GM21825 (cell line): Measurements from ENCODE around the gene INSM1.

Experiments
- ATAC-seq: cut with Tn5 transposase; IDR thresholded peaks from one replicate; pipeline ENCODE4 v1.9.1; 2021; ENCODE audit warnings: mild to moderate bottlenecking, moderate library complexity; ENCODE audit not compliant: unreplicated experiment

Gene INSM1

DNA sequence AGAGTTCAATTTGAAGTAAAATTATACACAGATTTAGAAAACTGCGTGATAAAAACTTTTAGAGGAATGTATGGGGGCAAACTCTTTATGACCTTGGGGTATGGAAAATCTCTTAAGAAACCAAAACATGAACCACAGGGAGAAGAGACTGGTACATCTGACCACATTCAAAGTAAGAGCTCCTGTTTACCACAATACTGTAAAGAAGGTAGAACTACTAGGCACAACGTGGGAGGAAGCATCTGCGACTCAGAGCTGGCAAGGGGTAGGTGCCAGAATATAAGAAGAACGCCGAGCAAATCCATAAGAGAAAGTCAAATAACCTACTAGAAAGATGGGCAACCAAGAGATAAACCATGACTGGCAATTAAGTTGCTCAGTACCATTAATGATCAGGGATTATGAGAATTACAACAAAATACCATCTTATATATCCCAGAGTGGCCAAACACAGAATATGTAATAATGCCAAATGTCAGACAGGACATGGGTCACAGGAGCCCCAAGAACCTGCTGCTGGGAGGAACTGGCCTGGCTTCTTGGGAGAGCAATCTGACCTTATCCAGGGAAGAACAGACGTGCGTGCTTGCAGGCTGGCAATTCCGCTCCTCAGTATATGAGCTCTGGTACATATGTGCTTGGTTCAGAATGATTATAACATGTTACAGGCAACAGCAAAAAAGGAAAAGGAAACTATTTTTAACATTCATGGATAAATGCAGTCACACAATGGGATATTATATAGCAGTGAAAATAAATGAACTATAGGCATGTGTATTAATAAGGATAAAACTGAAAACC, 50.2 kb downstream of the INSM1 start:
- ATAC-seq = no peak
